HepG2 (cell line): ENCODE data around the gene ANKRD2. TPM values are rescaled to one million over a fixed set of nuclear protein-coding genes. Genes with fewer than 3 reads are reported as not detected.

Experiments used
- CAMTA2 ChIP-seq: sonication (generic); formaldehyde crosslinking; IDR thresholded peaks from 2 replicates; pipeline ENCODE4 v1.4.0; 2020; ENCODE audit warnings: mild to moderate bottlenecking, missing genetic modification reagents, borderline replicate concordance
- DR1 ChIP-seq: sonication (generic); formaldehyde crosslinking; IDR thresholded peaks from 2 replicates; pipeline ENCODE4 v1.8.0; 2021; ENCODE audit warnings: mild to moderate bottlenecking, missing genetic modification reagents, inconsistent platforms
- ETS1 ChIP-seq: sonication (generic); formaldehyde crosslinking; IDR thresholded peaks from 2 replicates; pipeline ENCODE4 v1.4.0; 2020; ENCODE audit warnings: missing genetic modification reagents
- GABPA ChIP-seq, 2 experiments: IDR thresholded peaks; 2 replicates each; pipeline ENCODE4 v1.6.1; 2011 to 2016; ENCODE audit warnings: low read depth in 2 of 2, low read length in 1 of 2, missing biosample characterization in 1 of 2, missing genetic modification characterization in 1 of 2
- HNF1A ChIP-seq, 2 experiments: sonication (generic) in 1 of 2; formaldehyde crosslinking in 1 of 2; IDR thresholded peaks; 2 replicates each; pipeline versions ENCODE4 v1.4.0 to v1.6.1; 2016 to 2020; ENCODE audit warnings: borderline replicate concordance in 1 of 2, low read depth in 1 of 2, mild to moderate bottlenecking in 1 of 2, missing genetic modification reagents in 1 of 2
- ISX ChIP-seq: sonication (generic); formaldehyde crosslinking; conservative IDR thresholded peaks from 2 replicates; pipeline ENCODE4 v1.5.0; 2020; ENCODE audit warnings: missing genetic modification reagents
- NFKB2 ChIP-seq: sonication (generic); formaldehyde crosslinking; IDR thresholded peaks from 2 replicates; pipeline ENCODE4 v1.4.0; 2020; ENCODE audit warnings: missing genetic modification reagents, borderline replicate concordance
- PAF1 ChIP-seq: IDR thresholded peaks from 2 replicates; pipeline ENCODE4 v1.6.1; 2016; ENCODE audit warnings: missing genetic modification reagents, missing compliant biosample characterization
- POGZ ChIP-seq: sonication (generic); formaldehyde crosslinking; IDR thresholded peaks from 2 replicates; pipeline ENCODE4 v1.4.0; 2020; ENCODE audit warnings: mild to moderate bottlenecking, missing genetic modification reagents
- RBAK ChIP-seq: sonication (generic); formaldehyde crosslinking; IDR thresholded peaks from 2 replicates; pipeline ENCODE4 v1.5.1; 2020; ENCODE audit warnings: mild to moderate bottlenecking, missing genetic modification reagents
- REXO4 ChIP-seq: sonication (generic); formaldehyde crosslinking; IDR thresholded peaks from 2 replicates; pipeline ENCODE4 v1.8.0; 2022; ENCODE audit warnings: missing genetic modification reagents, mild to moderate bottlenecking, borderline replicate concordance
- SETDB1 ChIP-seq: sonication (generic); formaldehyde crosslinking; IDR thresholded peaks from 2 replicates; pipeline ENCODE4 v1.5.1; 2020; ENCODE audit warnings: missing genetic modification reagents, mild to moderate bottlenecking, borderline replicate concordance
- TRIM22 ChIP-seq: fragments of 450-650 bp; IDR thresholded peaks from 2 replicates; pipeline ENCODE4 v1.6.1; 2017
- XRCC5 ChIP-seq: fragments of 200-400 bp; formaldehyde crosslinking; optimal IDR thresholded peaks from 2 replicates; pipeline ENCODE3; 2017; ENCODE audit warnings: mild to moderate bottlenecking, low read length
- ZFP36 ChIP-seq: fragments of 150-350 bp; IDR thresholded peaks from 2 replicates; pipeline ENCODE4 v1.6.1; 2018; ENCODE audit warnings: borderline replicate concordance, low read length, low read depth; ENCODE audit not compliant: partially characterized antibody
- ZNF180 ChIP-seq: sonication (generic); formaldehyde crosslinking; IDR thresholded peaks from 2 replicates; pipeline ENCODE4 v1.4.0; 2020; ENCODE audit warnings: low read depth, missing genetic modification reagents, borderline replicate concordance
- ZNF30 ChIP-seq: sonication (generic); formaldehyde crosslinking; IDR thresholded peaks from 2 replicates; pipeline ENCODE4 v1.5.0; 2020; ENCODE audit warnings: mild to moderate bottlenecking, missing genetic modification reagents
- ZNF451 ChIP-seq: sonication (generic); formaldehyde crosslinking; IDR thresholded peaks from 2 replicates; pipeline ENCODE4 v1.5.0; 2020; ENCODE audit warnings: mild to moderate bottlenecking, missing genetic modification reagents
- ZNF503 ChIP-seq: sonication (generic); formaldehyde crosslinking; IDR thresholded peaks from 2 replicates; pipeline ENCODE4 v1.4.0; 2020; ENCODE audit warnings: missing genetic modification reagents
- ZNF557 ChIP-seq: sonication (generic); formaldehyde crosslinking; IDR thresholded peaks from 2 replicates; pipeline ENCODE4 v1.4.0; 2020; ENCODE audit warnings: missing genetic modification reagents
- ZNF605 ChIP-seq: sonication (generic); formaldehyde crosslinking; IDR thresholded peaks from 2 replicates; pipeline ENCODE4 v1.8.0; 2022; ENCODE audit warnings: mild to moderate bottlenecking, missing genetic modification reagents
- polyA plus RNA-seq, 8 experiments: library from polyadenylated mRNA; depleted of rRNA in 3 of 8; stranded (reverse) in 7 of 8; unstranded in 1 of 8; fragments of >200 nt; fragmentation: Illumina TruSeq in 4 of 8; extraction: Trizol in 4 of 8; gene quantifications; 2 replicates each; pipeline versions ENCODE4 v1.2.1 to v1.2.3, GENCODE V29; 2011 to 2016; ENCODE audit warnings: low read depth in 4 of 8, missing spikeins in 1 of 8, mixed read lengths in 1 of 8; ENCODE audit not compliant: insufficient read depth in 1 of 8
- total RNA-seq, 5 experiments: library from RNA; depleted of rRNA; stranded (reverse); fragments of >200 nt; fragmentation: Illumina TruSeq; extraction: Trizol; gene quantifications; 2 replicates each; pipeline ENCODE4 v1.2.3, GENCODE V29; 2016; ENCODE audit warnings: low read depth in 1 of 5

Gene ANKRD2
- total and polyA plus RNA-seq, 2 of the 13 experiments (the other 11 are each of a cell fraction or from before 2014, with no cell fraction given), result not detected

- TF ChIP-seq TRIM22, result no peak
- peak; percentile 62 for TF ChIP-seq XRCC5
- peak; percentile 74 for TF ChIP-seq ZNF605 (CRISPR knock-in tag)
- TF ChIP-seq POGZ, result peak; percentile 74
- TF ChIP-seq ZNF503 (CRISPR knock-in tag), result no peak
- no peak for TF ChIP-seq ZNF557
- no peak for TF ChIP-seq ZNF180 (CRISPR knock-in tag)
- TF ChIP-seq ISX (CRISPR knock-in tag), result no peak
- TF ChIP-seq CAMTA2 (CRISPR knock-in tag), result no peak
- TF ChIP-seq ZNF30 (CRISPR knock-in tag), result no peak
- no peak for TF ChIP-seq PAF1 (CRISPR knock-in tag)
- no peak for TF ChIP-seq DR1 (CRISPR knock-in tag)
- TF ChIP-seq SETDB1, result no peak
- no peak for TF ChIP-seq ETS1
- no peak for TF ChIP-seq GABPA (IDR thresholded peaks at IDR 0.05; ENCODE audit: low read depth, low read length)
- TF ChIP-seq GABPA (CRISPR knock-in tag; IDR thresholded peaks at IDR 0.05; ENCODE audit: low read depth), result no peak
- 0 out of 2 replicates have a peak, but pooled peaks have one; percentile 31 for TF ChIP-seq NFKB2 (CRISPR knock-in tag)
- no peak for TF ChIP-seq ZFP36
- TF ChIP-seq RBAK (CRISPR knock-in tag), result no peak
- TF ChIP-seq HNF1A (IDR thresholded peaks at IDR 0.05; ENCODE audit: low read depth), result no peak; the same call in 1 of the 2 replicates
- TF ChIP-seq HNF1A (CRISPR knock-in tag; IDR thresholded peaks at IDR 0.05; ENCODE audit: borderline replicate concordance), result peak; percentile 32; the same call in 1 of the 2 replicates
- no peak for TF ChIP-seq REXO4 (CRISPR knock-in tag)
- TF ChIP-seq ZNF451 (CRISPR knock-in tag), result no peak
Observed at GRCh38 chr10:97584060-97584797, 11.7 kb downstream of the ANKRD2 start, which contains the start of gene HOGA1 (continued).
